PC-9 (cell line): ENCODE data around the gene SMOC2. TPM values are rescaled to one million over a fixed set of nuclear protein-coding genes. Genes with fewer than 3 reads are reported as not detected.

Experiments used
- BruUV-seq: library from RNA; stranded (reverse); fragments of 400-500 nt; replicated peaks from 2 replicates; lab custom pipeline; 2021; lab: Mats Ljungman, UMichigan
- CTCF ChIA-PET: fragments of 300-600 bp; sonication (Branson Sonifier 250); formaldehyde crosslinking; loops from one replicate; lab custom pipeline; 2022; ENCODE audit warnings: antibody characterized with exemption; lab: Charles Lee
- POLR2A ChIA-PET: fragments of 300-600 bp; sonication (Branson Sonifier 250); formaldehyde crosslinking; loops from one replicate; lab custom pipeline; 2022; ENCODE audit warnings: antibody characterized with exemption; ENCODE audit not compliant: unreplicated experiment; lab: Charles Lee
- DNase-seq, 2 experiments: peaks; one replicate each; pipeline versions ENCODE4 v3.0.0 to v3.0.0-alpha.2; 2015 to 2022; ENCODE audit warnings: mixed read lengths in 1 of 2
- H2AFZ ChIP-seq: fragments of 200-600 bp; sonication (generic); 2 replicates; pipeline ENCODE4 v1.8.1; 2017; ENCODE audit warnings: antibody characterized with exemption
- H3F3A ChIP-seq: fragments of 200-600 bp; sonication (generic); 2 replicates; pipeline ENCODE4 v1.8.1; 2017; ENCODE audit warnings: antibody characterized with exemption, mild to moderate bottlenecking, low read depth; ENCODE audit not compliant: insufficient read depth
- H3K27ac ChIP-seq: fragments of 200-600 bp; sonication (generic); 2 replicates; pipeline ENCODE4 v1.6.1; 2016; ENCODE audit warnings: mixed run types
- H3K27me3 ChIP-seq: fragments of 200-600 bp; sonication (generic); 2 replicates; pipeline ENCODE4 v1.6.1; 2016; ENCODE audit warnings: low read depth, mixed run types; ENCODE audit not compliant: insufficient read depth
- H3K36me3 ChIP-seq: fragments of 200-600 bp; sonication (generic); 2 replicates; pipeline ENCODE4 v1.6.1; 2016; ENCODE audit warnings: low read depth, mixed run types
- H3K4me1 ChIP-seq: fragments of 200-600 bp; sonication (generic); replicated peaks from 2 replicates; pipeline ENCODE4 v1.6.1; 2016; ENCODE audit warnings: mixed run types; ENCODE audit not compliant: insufficient read depth
- H3K4me2 ChIP-seq: fragments of 200-600 bp; sonication (generic); 2 replicates; pipeline ENCODE4 v1.6.1; 2017; ENCODE audit warnings: mixed run types
- H3K4me3 ChIP-seq: fragments of 200-600 bp; sonication (generic); 2 replicates; pipeline ENCODE4 v1.6.1; 2016; ENCODE audit warnings: mixed run types
- H3K79me2 ChIP-seq: fragments of 200-600 bp; sonication (generic); 2 replicates; pipeline ENCODE4 v1.6.1; 2017; ENCODE audit warnings: low read depth, mixed run types
- H3K9me2 ChIP-seq: fragments of 200-600 bp; sonication (generic); 2 replicates; pipeline ENCODE4 v1.8.1; 2017; ENCODE audit warnings: mild to moderate bottlenecking; ENCODE audit not compliant: insufficient read depth
- H3K9me3 ChIP-seq: fragments of 200-600 bp; sonication (generic); 2 replicates; pipeline ENCODE4 v1.8.1; 2016; ENCODE audit warnings: low read depth; ENCODE audit not compliant: insufficient read depth
- H4K20me1 ChIP-seq: fragments of 200-600 bp; sonication (generic); 2 replicates; pipeline ENCODE4 v1.8.1; 2017; ENCODE audit not compliant: insufficient read depth
- CTCF ChIP-seq: fragments of 200-600 bp; sonication (generic); conservative IDR thresholded peaks from 2 replicates; pipeline ENCODE4 v1.6.1; 2017; ENCODE audit warnings: mixed run types, antibody characterized with exemption, mild to moderate bottlenecking, moderate library complexity
- EZH2 ChIP-seq: fragments of 200-600 bp; sonication (generic); IDR thresholded peaks from 2 replicates; pipeline ENCODE4 v1.8.0; 2017; ENCODE audit warnings: antibody characterized with exemption, low read depth
- intact Hi-C: fragments of 100-400 bp; cut with micrococcal nuclease; formaldehyde crosslinking; loops from one replicate; pipeline ENCODE4 v1.10.0; 2022; ENCODE audit not compliant: unreplicated experiment
- total RNA-seq: library from RNA; stranded (reverse); gene quantifications from 2 replicates; pipeline ENCODE4 v1.2.3, GENCODE V29; 2021

Gene SMOC2
- total RNA-seq, 1 experiment from 2014 or later, result not detected

- Histone ChIP-seq H3K36me3 (no peaks in the 10 kb centered on the region), H3F3A (no peaks in the 10 kb centered on the region), H2AFZ (no peak overlapping the region), H3K27me3 (peaks cover 41% of the 10 kb centered on the region), H3K79me2 (no peaks in the 10 kb centered on the region), H3K4me2 (no peak overlapping the region), H3K9me3 (no peaks in the 10 kb centered on the region), H3K27ac (no peak overlapping the region), H3K4me3 (no peak overlapping the region), H3K9me2 (no peaks in the 10 kb centered on the region), H3K4me1 (no peaks in the 10 kb centered on the region), H4K20me1 (no peaks in the 10 kb centered on the region)
- no peak for DNase-seq
- no TSS peak for BruUV-seq
- ChIA-PET CTCF (no interaction called here), POLR2A (no interaction called here)
- intact Hi-C loops, result no loop called here
- no peak for TF ChIP-seq CTCF
- TF ChIP-seq EZH2, result no peak
Observed at GRCh38 chr6:168596344-168596743, 155.4 kb downstream of the SMOC2 start.

GRCh38 chr6:168597471-168597875, 156.5 kb downstream of the SMOC2 start:
- H4K20me1 ChIP-seq, result no peaks in the 10 kb centered on the region
- H3F3A ChIP-seq, result no peaks in the 10 kb centered on the region
- CTCF ChIA-PET, result no interaction called here
- H3K27me3 ChIP-seq, result peaks cover 43% of the 10 kb centered on the region
- no TSS peak for BruUV-seq
- no peak for TF ChIP-seq CTCF
- POLR2A ChIA-PET, result no interaction called here
- H3K9me2 ChIP-seq, result no peaks in the 10 kb centered on the region
- no peak overlapping the region for H3K4me2 ChIP-seq
- no peaks in the 10 kb centered on the region for H3K9me3 ChIP-seq
- H3K79me2 ChIP-seq, result no peaks in the 10 kb centered on the region
- H3K27ac ChIP-seq, result no peak overlapping the region
- no peak overlapping the region for H3K4me3 ChIP-seq
- no peaks in the 10 kb centered on the region for H3K36me3 ChIP-seq
- no peak overlapping the region for H2AFZ ChIP-seq
- no peaks in the 10 kb centered on the region for H3K4me1 ChIP-seq
- intact Hi-C loops, result no loop called here
- no peak for DNase-seq

GRCh38 chr6:168598251-168599117, 157.5 kb downstream of the SMOC2 start:
- no peak for TF ChIP-seq EZH2
- no peak for TF ChIP-seq CTCF
- H3F3A ChIP-seq, result no peaks in the 10 kb centered on the region
- no peaks in the 10 kb centered on the region for H3K4me1 ChIP-seq
- DNase-seq, result no peak
- H3K79me2 ChIP-seq, result no peaks in the 10 kb centered on the region
- H3K36me3 ChIP-seq, result no peaks in the 10 kb centered on the region
- H4K20me1 ChIP-seq, result no peaks in the 10 kb centered on the region
- no peak overlapping the region for H3K4me3 ChIP-seq
- ChIA-PET CTCF (no interaction called here), POLR2A (no interaction called here)
- H3K27me3 ChIP-seq, result peaks cover 43% of the 10 kb centered on the region
- no peak overlapping the region for H3K4me2 ChIP-seq
- H2AFZ ChIP-seq, result no peak overlapping the region
- no TSS peak for BruUV-seq
- H3K9me3 ChIP-seq, result no peaks in the 10 kb centered on the region
- no peaks in the 10 kb centered on the region for H3K9me2 ChIP-seq
- H3K27ac ChIP-seq, result no peak overlapping the region
- intact Hi-C loops, result no loop called here
